Measurements from ENCODE around the gene ANKRD44.

DNA sequence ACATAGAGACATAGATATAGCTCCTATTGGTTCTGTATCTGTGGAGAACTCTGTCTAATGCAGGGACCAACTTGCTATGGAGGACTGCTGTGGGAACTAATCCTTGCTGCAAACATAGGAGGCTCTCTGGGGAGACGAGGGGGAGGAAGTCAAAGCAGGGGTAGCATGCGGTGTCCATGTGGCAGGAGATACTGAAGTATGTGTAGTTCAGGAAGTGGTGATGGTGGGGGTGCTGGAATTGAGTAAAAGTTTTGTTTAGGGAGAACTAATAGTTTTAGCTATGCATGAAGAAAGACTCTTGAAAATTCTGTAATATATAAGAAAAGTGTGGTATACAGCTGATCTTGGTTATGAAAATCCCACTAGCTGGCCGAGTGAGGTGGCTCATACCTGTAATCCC, 62.0 kb downstream of the ANKRD44 start:
- TF ChIP-seq EZH2phosphoT487 (IDR thresholded peaks at IDR 0.05; ENCODE audit: insufficient read depth, low read depth), result no peak
- TF ChIP-seq EZH2 (IDR thresholded peaks at IDR 0.05; ENCODE audit: insufficient read depth, poor library complexity, severe bottlenecking), result no peak
